ENCODE results near the gene NEU4. TPM values are rescaled to one million over a fixed set of nuclear protein-coding genes. Genes with fewer than 3 reads are reported as not detected.

NEU4 gene
- total RNA-seq, 1 donor from 2014 or later: 1.0 TPM

DNA sequence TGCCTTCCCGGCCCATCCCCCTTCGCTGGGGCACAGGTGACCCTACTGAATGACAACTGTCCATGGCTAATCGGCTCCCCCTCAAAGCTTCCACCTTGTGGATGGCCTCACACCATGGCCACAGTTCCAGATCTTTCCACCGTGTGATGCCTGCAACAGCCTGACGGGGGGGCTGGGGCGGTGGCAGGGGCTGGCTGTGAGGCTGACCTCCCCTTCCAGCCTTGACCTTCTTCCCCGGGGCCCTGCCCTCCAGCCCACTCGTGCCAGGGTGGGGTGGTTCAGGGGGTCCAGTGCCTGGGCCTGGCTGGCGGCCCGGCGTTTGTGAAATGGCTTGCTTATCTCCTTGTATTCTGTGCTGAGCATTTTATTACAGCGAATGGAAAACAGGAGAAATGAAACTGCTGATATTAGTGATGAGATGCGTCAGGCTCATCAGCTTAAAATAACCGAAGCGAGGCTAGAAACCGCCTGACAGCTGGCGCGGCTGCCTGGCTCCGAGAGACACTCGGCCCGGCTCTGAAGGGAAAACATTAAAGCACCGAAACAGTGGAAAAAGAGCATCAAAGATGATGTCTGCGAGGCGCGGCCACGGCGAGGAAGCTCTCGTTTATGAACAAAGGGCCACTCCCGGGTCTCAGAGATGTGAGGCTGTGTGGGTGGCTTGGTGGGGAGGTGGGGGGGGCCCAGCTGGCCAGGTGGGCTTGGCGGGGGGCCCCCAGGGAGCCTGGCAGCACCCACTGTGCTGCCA is 50.6 kb downstream of the NEU4 start:
- intact Hi-C loops (cut with micrococcal nuclease): loop anchor here (1.0 to 5.0 kb wide), 6 partner anchors 15 to 172 kb away; partner anchors contain the start of genes D2HGDH, DTYMK and ING5
- DNase-seq: peak; percentile 86
- peaks cover 17% of the 10 kb centered on the region for H3K36me3 Mint-ChIP-seq (ENCODE audit: low read depth)
- H3K27ac Mint-ChIP-seq: peak overlapping the region; percentile 91
- H3K4me3 Mint-ChIP-seq: peak overlapping the region; percentile 89
- peaks cover 5% of the 10 kb centered on the region for H3K27me3 Mint-ChIP-seq
- peaks cover 11% of the 10 kb centered on the region for H3K9me3 Mint-ChIP-seq
- peaks cover 55% of the 10 kb centered on the region for H3K4me1 Mint-ChIP-seq

DNA sequence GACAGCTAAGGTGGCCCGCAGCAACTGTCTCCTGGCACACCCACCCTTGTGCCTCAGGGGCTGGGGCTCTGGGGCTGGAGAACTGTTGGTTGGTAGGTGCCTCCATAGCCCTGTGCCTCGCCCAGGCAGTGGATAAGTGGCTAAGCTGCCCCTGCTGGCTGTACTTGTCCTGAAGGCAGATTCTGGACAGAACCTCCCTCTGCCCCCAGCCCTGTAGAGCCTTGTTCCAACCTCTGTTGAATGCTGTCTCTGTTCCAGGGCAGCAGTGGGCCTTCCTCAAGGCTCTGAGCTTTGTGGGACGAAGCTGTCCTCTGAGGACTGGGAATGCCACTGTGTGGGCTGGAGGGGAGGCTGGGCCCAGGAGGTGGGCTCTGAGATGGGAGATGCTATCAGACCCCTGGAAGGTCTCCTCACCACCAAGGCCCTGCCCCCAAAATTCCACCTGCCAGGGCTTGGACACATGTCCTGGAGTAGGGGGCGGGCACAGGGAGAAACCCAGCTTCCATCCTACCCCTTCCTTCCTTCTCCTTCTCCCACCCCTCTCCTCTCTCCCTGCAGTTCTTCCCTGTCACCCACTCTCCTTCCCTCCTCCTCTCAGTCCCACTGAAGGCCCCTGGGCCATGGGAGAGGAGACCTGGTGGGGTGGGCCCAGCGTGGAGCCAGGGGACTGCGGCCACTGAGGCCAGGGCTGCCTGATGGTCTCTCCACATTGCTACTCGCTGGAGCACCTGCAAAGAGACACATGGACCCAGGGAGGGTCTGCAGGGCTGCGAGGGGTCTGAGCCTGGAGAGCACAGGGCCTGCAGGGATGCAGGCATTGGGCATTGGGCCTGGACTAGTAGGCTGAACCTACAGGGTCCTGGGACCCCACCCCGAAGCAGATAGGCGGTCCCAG is 51.4 kb downstream of the NEU4 start:
- H3K36me3 Mint-ChIP-seq (ENCODE audit: low read depth): peaks cover 17% of the 10 kb centered on the region
- DNase-seq: no peak
- peak overlapping the region; percentile 89 for H3K4me3 Mint-ChIP-seq

GRCh38 chr2:241861264-241861663 is 52.3 kb downstream of the NEU4 start:
- Mint-ChIP-seq H3K27me3 (peaks cover 17% of the 10 kb centered on the region), H3K27ac (peak overlapping the region; percentile 91), H3K36me3 (ENCODE audit: low read depth) (peaks cover 15% of the 10 kb centered on the region), H3K4me1 (peaks cover 64% of the 10 kb centered on the region), H3K4me3 (peak overlapping the region; percentile 37), H3K9me3 (peaks cover 17% of the 10 kb centered on the region)
- intact Hi-C loops (cut with micrococcal nuclease): loop anchor here (5.0 kb wide), 4 partner anchors 59 to 174 kb away; partner anchors contain the start of genes D2HGDH, DTYMK and ING5
- no peak for DNase-seq

More for the DNA sequence above, 51.4 kb downstream of the NEU4 start:
- intact Hi-C loops (cut with micrococcal nuclease): loop anchor here (5.0 kb wide), 4 partner anchors 58 to 173 kb away; partner anchors contain the start of genes D2HGDH, DTYMK and ING5
- Mint-ChIP-seq H3K27me3 (peaks cover 12% of the 10 kb centered on the region), H3K27ac (peak overlapping the region; percentile 91), H3K4me1 (peaks cover 63% of the 10 kb centered on the region), H3K9me3 (peaks cover 17% of the 10 kb centered on the region)

DNA sequence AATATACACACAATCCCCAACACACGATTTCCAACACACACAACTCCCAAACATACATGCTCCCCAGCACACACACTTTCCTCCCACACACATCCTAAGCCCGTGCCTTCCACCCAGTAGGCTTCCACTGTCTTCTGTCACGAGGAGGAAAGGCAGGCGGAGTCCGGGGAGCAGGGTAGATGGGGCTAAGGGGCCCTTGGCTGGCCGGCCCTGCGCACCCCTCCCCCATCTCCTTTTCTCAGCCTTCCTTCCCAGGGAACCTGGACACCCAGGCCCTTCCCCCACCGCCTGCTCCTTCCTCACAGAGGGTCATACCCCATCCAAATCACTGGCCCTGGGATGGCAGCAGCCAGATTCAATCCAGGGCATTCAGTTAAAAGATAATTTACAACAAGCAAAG is 53.1 kb downstream of the NEU4 start:
- H3K27me3 Mint-ChIP-seq: peaks cover 17% of the 10 kb centered on the region
- H3K36me3 Mint-ChIP-seq (ENCODE audit: low read depth): peaks cover 8% of the 10 kb centered on the region
- peaks cover 17% of the 10 kb centered on the region for H3K9me3 Mint-ChIP-seq
- H3K4me1 Mint-ChIP-seq: peaks cover 57% of the 10 kb centered on the region
- intact Hi-C loops (cut with micrococcal nuclease): loop anchor here (5.0 kb wide), 4 partner anchors 60 to 175 kb away; partner anchors contain the start of genes D2HGDH, DTYMK and ING5
- peak overlapping the region; percentile 37 for H3K4me3 Mint-ChIP-seq
- peak overlapping the region; percentile 91 for H3K27ac Mint-ChIP-seq
- DNase-seq: no peak

DNA sequence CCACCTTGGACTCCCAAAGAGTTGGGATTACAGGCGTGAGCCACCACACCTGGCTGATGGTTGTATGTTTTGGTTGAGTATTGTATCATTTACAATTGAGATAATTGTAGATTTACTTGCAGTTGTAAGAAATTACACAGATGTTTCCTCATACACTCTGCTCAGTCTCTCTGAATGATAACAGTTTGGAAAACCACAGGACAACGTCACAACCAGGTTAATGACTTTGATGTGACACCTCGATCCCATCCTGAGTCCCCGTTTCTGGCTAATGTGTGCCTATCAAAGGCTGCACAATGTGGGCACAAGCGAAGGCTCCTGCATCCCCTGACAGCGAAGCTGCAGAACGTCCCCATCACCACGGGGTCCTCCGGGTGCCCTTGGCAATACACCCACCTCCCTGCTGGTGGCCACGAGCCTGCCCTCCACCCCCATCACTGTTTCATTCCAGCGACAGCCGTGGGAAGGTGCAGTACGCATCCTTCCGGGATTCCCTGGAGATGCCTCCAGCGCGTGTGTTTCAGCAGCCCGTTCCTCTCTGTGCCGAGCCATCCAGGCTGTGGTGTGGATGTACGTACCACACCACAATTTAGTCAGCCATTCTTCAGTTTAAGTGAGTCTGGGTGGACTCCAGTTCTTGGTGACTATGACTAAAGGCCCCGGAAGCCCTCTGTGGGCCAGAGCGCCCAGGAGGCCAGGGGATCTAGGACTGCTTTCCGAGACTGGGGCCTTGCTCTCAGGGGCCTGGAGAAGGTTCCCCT is 54.0 kb downstream of the NEU4 start:
- H3K27me3 Mint-ChIP-seq: peaks cover 17% of the 10 kb centered on the region
- intact Hi-C loops (cut with micrococcal nuclease): loop anchor here (1.0 to 5.0 kb wide), 5 partner anchors 19 to 176 kb away; partner anchors contain the start of genes D2HGDH, DTYMK and ING5
- H3K9me3 Mint-ChIP-seq: peaks cover 17% of the 10 kb centered on the region
- DNase-seq: no peak
- H3K27ac Mint-ChIP-seq: peak overlapping the region; percentile 91
- H3K4me3 Mint-ChIP-seq: peak overlapping the region; percentile 47
- peaks cover 61% of the 10 kb centered on the region for H3K4me1 Mint-ChIP-seq
- H3K36me3 Mint-ChIP-seq (ENCODE audit: low read depth): peaks cover 8% of the 10 kb centered on the region

GRCh38 chr2:241863536-241863954 is 54.6 kb downstream of the NEU4 start:
- H3K36me3 Mint-ChIP-seq (ENCODE audit: low read depth): peaks cover 7% of the 10 kb centered on the region
- intact Hi-C loops (cut with micrococcal nuclease): loop anchor here (1.0 to 5.0 kb wide), 5 partner anchors 19 to 176 kb away; partner anchors contain the start of genes D2HGDH, DTYMK and ING5

GRCh38 chr2:241864168-241864849 is 55.3 kb downstream of the NEU4 start:
- Mint-ChIP-seq H3K36me3 (ENCODE audit: low read depth) (peaks cover 7% of the 10 kb centered on the region), H3K9me3 (peaks cover 17% of the 10 kb centered on the region), H3K27me3 (peaks cover 20% of the 10 kb centered on the region), H3K4me1 (peaks cover 74% of the 10 kb centered on the region), H3K4me3 (peak overlapping the region; percentile 67), H3K27ac (peak overlapping the region; percentile 91)
- no peak for DNase-seq
- intact Hi-C loops (cut with micrococcal nuclease): loop anchor here (5.0 kb wide), 4 partner anchors 62 to 177 kb away; partner anchors contain the start of genes D2HGDH, DTYMK and ING5

More at GRCh38 chr2:241863536-241863954, 54.6 kb downstream of the NEU4 start:
- DNase-seq: peak; percentile 86
- Mint-ChIP-seq H3K27me3 (peaks cover 20% of the 10 kb centered on the region), H3K9me3 (peaks cover 17% of the 10 kb centered on the region), H3K27ac (peak overlapping the region; percentile 91), H3K4me3 (peak overlapping the region; percentile 47), H3K4me1 (peaks cover 67% of the 10 kb centered on the region)

DNA sequence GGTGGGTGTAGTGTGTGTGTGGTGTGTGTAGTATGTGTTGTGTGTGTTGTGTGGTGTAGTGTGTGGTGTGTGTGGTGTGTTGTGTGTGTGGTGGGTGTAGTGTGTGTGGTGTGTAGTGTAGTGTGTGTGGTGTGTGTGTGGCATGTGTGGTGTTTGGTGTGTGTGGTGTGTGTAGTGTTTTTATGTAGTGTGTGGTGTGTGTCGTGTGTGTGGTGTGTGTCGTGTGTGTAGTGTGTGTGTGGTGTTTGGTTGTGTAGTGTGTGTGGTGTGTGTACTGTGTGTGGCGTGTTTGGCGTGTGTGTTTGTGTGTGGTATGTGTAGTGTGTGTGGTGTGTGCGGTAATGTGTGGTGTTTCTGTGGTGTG is 55.8 kb downstream of the NEU4 start:
- H3K4me3 Mint-ChIP-seq: peak overlapping the region; percentile 67
- H3K9me3 Mint-ChIP-seq: peaks cover 17% of the 10 kb centered on the region
- H3K27me3 Mint-ChIP-seq: peaks cover 20% of the 10 kb centered on the region
- peaks cover 7% of the 10 kb centered on the region for H3K36me3 Mint-ChIP-seq (ENCODE audit: low read depth)
- intact Hi-C loops (cut with micrococcal nuclease): loop anchor here (5.0 kb wide), 4 partner anchors 63 to 178 kb away; partner anchors contain the start of genes D2HGDH, DTYMK and ING5
- H3K27ac Mint-ChIP-seq: peak overlapping the region; percentile 91
- no peak for DNase-seq
- peaks cover 71% of the 10 kb centered on the region for H3K4me1 Mint-ChIP-seq

DNA sequence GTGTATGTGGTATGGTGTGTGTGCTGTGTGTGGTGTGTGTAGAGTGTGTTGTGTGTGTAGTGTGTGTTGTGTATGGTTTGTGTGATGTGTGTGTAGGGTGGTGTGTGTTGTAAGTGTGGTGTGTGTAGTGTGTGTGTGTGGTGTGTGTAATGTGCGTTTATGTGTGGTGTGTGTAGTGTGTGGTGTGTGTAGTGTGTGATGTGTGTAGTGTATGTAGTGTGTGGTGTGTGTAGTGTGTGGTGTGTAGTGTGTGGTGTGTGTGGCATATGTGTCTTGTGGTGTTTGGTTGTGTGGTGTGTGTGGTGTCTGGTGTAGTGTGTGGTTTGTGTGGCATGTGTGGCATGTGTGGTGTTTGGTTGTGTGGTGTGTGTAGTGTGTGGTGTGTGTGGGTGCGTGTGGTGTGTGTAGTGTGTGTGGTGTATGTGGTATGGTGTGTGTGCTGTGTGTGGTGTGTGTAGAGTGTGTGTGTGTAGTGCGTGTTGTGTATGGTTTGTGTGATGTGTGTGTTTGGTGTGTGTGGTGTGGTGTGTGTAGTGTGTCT is 56.5 kb downstream of the NEU4 start:
- Mint-ChIP-seq H3K4me1 (peaks cover 68% of the 10 kb centered on the region), H3K4me3 (no peak overlapping the region), H3K27ac (peak overlapping the region; percentile 91)

DNA sequence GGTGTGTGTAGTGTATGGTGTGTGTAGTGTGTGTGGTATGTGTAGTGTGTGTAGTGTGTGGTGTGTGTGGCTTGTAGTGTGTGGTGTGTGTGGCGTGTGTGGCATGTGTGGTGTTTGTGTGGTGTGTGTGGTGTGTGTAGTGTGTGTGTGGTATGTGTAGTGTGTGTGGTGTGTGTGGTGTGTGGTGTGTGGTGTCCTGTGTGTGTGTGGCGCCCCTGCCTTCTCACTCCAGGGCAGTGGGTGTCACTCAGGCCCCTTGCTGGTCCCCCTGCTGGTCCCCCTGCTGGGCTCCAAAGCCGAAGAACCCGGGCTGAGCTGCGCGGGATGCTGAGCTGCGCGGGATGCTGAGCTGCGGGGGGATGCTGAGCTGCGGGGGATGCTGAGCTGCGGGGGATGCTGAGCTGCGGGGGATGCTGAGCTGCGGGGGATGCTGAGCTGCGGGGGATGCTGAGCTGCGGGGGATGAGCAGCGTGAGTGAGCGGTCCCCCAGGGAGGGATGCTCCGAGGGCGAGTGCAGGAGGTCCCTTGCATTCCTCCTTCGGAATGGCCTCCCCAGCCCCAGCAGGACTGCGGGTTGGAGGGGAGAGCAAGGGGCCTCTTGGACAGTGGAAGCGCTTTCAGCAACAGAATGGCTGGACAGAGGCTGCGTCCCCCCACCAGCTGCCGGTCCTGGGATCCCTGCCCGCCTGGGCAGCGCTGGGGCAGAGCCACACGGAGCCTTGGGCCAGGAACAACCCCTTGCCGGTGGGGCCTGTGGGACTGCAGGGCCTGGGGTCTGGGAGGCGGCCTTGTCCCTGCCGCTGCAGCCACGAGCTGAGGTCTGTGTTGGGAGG is 57.2 kb downstream of the NEU4 start:
- intact Hi-C loops (cut with micrococcal nuclease): no loop called here
- H3K4me3 Mint-ChIP-seq: no peak overlapping the region
- peaks cover 17% of the 10 kb centered on the region for H3K9me3 Mint-ChIP-seq
- H3K27ac Mint-ChIP-seq: peak overlapping the region; percentile 58
- H3K4me1 Mint-ChIP-seq: peaks cover 62% of the 10 kb centered on the region
- peak; percentile 74 for DNase-seq
- peaks cover 20% of the 10 kb centered on the region for H3K27me3 Mint-ChIP-seq
- H3K36me3 Mint-ChIP-seq (ENCODE audit: low read depth): peaks cover 7% of the 10 kb centered on the region

More for the DNA sequence above, 56.5 kb downstream of the NEU4 start:
- intact Hi-C loops (cut with micrococcal nuclease): no loop called here
- Mint-ChIP-seq H3K27me3 (peaks cover 20% of the 10 kb centered on the region), H3K9me3 (peaks cover 17% of the 10 kb centered on the region), H3K36me3 (ENCODE audit: low read depth) (peaks cover 7% of the 10 kb centered on the region)
- no peak for DNase-seq

Data from activated CD4-positive, alpha-beta T cell treated with anti-CD3 and anti-CD28 coated beads, Interleukin-2, amount 10 ng/mL, durations not matched to agents 24 days and 14 days (primary cell).